Measurements from ENCODE around the gene CCDC86.

The CCDC86 gene

DNA sequence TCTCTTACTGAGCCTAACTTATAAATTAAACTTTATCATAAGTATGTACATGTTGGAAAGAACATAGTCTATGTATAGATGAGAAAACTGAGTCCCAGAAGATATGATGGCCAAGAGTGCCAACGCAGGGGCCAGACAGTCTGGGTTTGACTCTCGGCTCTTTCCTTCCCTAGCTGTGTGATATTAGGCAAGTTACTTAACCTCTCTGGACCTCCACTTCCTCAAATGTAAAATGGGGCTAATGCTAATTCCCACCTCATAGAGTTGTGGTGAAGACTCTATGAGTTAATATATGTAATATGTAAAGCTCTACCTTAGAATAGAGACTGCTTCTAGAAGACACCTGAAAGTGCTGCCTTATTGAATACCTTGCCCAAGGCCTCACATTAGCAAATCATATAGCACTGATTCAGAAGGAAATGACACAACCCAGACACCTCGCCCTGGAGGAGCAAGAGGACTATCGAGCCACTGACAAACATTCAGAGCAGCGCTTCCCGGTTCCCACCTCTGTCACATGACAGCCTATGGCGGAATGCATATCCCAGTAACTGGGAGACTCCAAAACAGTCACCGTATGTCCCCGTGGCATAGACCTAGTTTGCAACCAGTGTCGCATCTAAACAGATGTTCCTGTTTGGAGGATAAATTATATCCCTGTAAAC, 11.3 kb upstream of the CCDC86 start:
- DNase-seq (ENCODE audit: low read depth): no peak
- no peak overlapping the region for H3K4me3 ChIP-seq (ENCODE audit: low read depth, low read length)

DNA sequence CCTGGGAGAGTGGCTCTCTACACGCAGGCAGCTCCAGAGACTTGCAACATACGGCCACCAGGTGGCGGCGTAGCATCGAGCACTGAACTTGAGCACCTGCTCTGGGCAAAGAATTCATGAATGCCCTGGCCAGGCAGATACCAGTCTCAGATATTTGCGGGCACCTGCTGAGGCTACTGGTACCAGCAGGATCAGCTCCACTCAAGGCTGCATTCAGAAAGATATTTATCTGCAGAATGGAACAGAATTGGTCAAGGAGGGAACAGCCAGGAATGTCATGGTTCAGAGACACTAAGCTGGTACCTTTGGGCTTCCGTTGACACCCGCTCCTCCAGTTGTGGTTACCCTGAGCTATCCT, 10.8 kb upstream of the CCDC86 start:
- H3K4me3 ChIP-seq (ENCODE audit: low read depth, low read length): no peak overlapping the region
- DNase-seq (ENCODE audit: low read depth): no peak

DNA sequence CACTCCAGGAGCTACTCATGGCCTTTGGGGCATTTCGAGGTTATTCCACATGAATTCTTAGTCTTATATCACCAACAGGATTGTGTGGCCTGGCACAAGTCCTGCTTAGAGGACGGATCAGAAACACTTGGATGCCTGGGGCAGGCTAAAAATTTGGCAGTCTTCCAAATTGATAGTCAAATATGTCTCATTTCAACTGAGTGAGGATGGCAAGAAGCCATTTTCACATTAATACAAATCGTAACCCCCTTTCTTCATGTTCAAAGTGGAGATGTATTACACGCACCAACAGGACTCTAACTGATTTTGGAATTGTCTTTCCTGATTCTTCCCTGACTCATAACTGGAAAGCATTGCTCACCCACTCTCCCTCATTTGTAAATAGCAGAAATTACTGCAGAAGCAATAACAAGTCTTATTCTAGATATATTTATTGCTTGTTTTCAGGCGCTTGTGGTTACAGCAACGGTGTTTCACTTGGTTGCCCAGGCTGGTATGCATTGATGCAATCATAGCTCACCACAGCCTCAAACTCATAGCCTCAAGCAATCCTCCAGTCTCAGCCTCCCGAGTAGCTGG, 10.3 kb upstream of the CCDC86 start:
- H3K4me3 ChIP-seq (ENCODE audit: low read depth, low read length): no peak overlapping the region
- no peak for DNase-seq (ENCODE audit: low read depth)

GRCh38 chr11:60834742-60835533, 7.0 kb upstream of the CCDC86 start:
- DNase-seq (ENCODE audit: low read depth): no peak
- no peak overlapping the region for H3K4me3 ChIP-seq (ENCODE audit: low read depth, low read length)

DNA sequence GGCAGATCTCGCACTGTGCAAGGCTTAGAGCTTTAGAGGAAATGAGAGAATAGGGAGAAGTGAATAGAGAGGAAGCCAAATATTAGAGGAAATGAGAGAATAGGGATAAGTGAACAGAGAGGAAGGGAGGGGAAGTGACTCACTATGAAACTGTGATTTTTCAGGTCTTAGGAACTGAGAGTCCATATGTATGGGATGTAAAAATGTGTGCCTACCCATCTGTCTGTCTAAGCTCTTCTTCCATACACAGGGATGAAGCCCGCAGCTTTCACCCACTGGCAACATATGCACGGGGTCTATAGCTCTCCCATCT, 6.4 kb upstream of the CCDC86 start:
- no peak for DNase-seq (ENCODE audit: low read depth)
- H3K4me3 ChIP-seq (ENCODE audit: low read depth, low read length): no peak overlapping the region

GRCh38 chr11:60836866-60837515, 4.9 kb upstream of the CCDC86 start:
- no peak for DNase-seq (ENCODE audit: low read depth)

DNA sequence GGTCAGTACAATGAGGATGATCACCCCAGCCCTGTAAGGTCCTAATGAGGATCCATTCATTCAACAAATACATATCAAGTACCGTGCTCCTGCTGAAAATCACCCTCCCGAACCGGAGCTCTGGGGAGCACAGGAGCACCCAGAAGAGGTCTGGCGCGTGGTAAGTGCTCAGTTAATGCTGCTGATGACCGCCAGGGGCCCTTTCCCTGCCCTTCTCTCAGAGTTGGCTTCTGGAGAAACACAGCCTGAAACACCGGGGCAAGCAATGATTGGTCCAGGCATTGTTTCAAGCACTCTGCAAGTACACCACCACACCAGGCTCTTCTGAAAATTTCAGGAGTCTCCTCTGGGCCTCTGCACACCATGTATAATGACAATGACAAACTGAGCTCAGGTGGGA, 3.8 kb upstream of the CCDC86 start:
- DNase-seq (ENCODE audit: low read depth): no peak
- no peak overlapping the region for H3K4me3 ChIP-seq (ENCODE audit: low read depth, low read length)

More at GRCh38 chr11:60836866-60837515, 4.9 kb upstream of the CCDC86 start:
- H3K4me3 ChIP-seq (ENCODE audit: low read depth, low read length): no peak overlapping the region

DNA sequence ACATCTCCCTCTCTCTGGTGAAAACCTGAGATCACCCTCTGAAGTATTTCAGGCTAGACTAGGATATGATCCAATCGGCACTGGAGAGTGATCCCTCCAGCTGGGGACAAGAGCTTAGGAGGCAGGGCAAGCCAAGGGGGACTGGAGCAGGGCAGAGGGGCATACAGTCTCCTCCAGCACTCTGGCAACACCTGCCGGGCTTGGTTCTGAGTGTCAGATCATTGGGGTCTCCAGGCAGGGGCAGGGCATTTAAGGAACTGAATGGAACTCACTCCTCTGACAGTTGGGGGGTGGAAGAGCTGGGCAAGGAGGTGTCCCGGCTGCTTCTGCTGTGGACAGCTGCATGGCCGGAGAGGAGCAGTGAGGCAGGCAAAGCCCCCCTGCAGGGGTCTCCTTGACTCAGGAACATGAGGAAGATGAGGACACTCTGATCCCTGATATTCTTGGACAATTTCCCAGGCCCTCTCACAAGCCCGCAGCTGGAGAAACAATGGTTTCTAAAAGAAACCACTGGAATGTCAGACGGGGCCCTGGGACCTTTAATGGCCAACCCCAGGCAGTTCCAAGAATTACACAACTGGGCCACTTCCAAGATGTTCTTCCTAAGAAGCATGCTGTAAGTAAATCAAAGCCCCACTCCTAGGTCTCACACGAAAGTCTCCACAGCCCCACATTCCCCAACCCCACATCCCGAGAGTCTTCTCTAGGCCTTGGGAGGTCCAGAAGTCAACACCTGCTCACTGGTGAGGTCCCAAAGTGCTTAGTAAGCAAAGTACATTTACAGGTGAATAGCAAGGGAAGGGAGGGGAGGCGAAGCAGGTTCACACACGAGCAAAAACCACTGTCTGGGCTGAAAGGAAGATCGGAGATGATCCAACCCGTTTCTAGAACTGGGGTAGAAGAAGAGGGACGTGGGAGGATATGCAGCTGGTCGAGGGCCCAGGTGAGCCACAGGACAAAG, 1.2 kb upstream of the CCDC86 start:
- no peak overlapping the region for H3K4me3 ChIP-seq (ENCODE audit: low read depth, low read length)
- peak; percentile 94 for DNase-seq (ENCODE audit: low read depth)

DNA sequence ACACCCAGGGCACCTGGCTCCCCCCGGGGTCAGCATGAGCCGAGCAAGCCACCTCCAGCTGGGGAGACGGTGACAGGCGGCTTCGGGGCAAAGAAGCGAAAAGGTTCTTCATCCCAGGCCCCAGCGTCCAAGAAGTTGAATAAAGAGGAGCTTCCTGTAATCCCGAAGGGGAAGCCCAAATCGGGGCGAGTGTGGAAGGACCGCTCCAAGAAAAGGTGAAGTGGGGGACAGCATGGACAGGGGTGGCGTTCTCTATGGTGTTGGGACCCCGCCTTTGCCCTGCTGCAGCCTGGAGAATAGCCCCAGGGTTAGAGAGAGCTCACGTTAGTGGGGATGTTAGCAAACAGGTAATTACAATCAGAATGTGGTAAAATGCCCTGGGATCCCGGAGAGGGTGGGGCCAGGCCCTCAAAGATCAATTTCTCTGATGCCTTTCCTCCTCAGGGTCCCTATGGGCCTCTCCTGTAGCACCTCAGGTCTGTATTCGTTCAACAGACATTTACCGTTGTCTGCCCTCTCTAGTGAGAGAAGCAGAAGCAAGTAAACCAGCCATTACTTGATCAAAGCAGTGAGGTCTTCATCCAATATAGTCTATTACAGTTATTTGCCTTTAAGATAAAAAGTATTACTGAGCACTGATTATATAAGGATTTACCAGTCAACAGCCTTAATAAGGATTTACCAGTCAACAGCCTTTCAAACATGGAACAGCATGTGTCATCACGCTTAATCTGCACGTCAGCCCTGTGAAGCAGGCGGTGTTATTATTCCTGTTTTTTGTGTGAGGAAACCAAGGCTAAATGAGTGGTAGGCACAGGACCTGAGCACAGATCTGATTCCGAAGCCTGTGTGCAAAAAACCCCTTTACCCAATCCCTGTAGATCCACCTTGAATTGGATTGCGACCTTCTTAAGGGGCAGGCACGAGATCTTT, 1.0 kb downstream of the CCDC86 start:
- DNase-seq (ENCODE audit: low read depth): no peak
- H3K4me3 ChIP-seq (ENCODE audit: low read depth, low read length): peak overlapping the region; percentile 96

- DNase-seq (ENCODE audit: low read depth): no peak
- peak overlapping the region; percentile 96 for H3K4me3 ChIP-seq (ENCODE audit: low read depth, low read length)
These were observed 2.3 kb downstream of the CCDC86 start for GRCh38 chr11:60844045-60844869.

DNA sequence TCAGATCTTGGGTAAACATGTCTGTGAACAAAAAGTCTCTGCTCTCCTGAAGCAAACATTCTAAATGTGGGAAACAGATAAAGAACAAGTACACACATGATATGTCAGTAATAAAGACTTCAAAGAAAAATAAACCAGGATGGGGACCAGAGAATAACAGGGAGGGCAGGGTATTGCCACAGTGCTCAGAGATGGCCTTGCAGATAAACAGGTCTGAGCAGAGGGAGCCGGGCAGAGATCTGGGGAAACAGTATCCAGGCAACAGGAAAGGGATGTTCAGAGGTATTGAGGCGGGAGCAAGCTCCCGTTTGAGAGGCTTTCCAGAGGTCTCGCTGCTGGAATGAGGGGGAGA, 2.9 kb downstream of the CCDC86 start:
- no peak for DNase-seq (ENCODE audit: low read depth)
- peak overlapping the region; percentile 96 for H3K4me3 ChIP-seq (ENCODE audit: low read depth, low read length)

GRCh38 chr11:60845338-60845737, 3.4 kb downstream of the CCDC86 start:
- peak overlapping the region; percentile 96 for H3K4me3 ChIP-seq (ENCODE audit: low read depth, low read length)
- DNase-seq (ENCODE audit: low read depth): no peak

DNA sequence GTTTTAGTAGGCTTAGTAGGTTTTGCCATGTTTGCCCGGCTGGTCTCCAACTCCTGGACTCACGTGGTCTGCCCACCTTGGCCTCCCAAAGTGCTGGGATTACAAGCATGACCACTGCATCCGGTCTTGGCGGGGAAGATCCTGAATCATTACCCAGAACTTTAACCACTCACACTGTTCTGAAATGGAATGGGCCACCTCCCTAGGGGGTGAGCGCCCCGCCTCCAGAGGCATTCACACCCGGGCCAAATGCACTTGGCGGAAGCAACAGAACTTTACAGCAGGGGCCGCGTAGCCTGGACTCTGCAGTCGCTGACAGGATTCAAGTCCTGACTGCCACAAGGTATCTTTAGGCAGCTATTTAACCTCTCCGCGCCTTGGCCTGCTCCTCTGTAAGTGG, 5.4 kb downstream of the CCDC86 start:
- no peak for DNase-seq (ENCODE audit: low read depth)
- no peak overlapping the region for H3K4me3 ChIP-seq (ENCODE audit: low read depth, low read length)

- H3K4me3 ChIP-seq (ENCODE audit: low read depth, low read length): no peak overlapping the region
- no peak for DNase-seq (ENCODE audit: low read depth)
These were observed 6.0 kb downstream of the CCDC86 start for GRCh38 chr11:60847896-60848295.

DNA sequence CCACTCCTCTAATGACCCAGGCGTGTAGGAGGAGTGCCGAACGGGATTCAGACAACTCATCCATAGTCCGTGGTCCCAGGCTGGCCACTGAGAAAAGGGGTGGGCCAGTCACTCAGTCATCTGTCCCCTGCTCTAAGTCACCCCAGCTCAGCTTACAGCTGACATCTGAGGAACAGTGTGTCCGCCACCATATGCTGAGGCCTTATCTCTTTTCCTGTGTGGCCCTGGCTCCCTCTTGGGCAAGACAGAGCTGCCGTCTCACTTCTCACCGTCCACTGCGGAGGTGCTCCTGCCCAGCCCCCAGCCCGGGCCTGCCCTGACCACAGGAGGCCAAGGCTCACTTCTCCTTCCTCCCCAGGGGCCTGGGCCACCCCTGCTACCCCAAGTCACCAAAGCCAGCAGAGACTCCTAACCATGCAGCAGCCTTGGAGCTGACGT, 6.8 kb downstream of the CCDC86 start:
- no peak for DNase-seq (ENCODE audit: low read depth)
- no peak overlapping the region for H3K4me3 ChIP-seq (ENCODE audit: low read depth, low read length)

- DNase-seq (ENCODE audit: low read depth): no peak
These were observed 8.0 kb downstream of the CCDC86 start for GRCh38 chr11:60849641-60850520.

More at GRCh38 chr11:60849641-60850520, 8.0 kb downstream of the CCDC86 start:
- no peak overlapping the region for H3K4me3 ChIP-seq (ENCODE audit: low read depth, low read length)
